Measurements from ENCODE around the gene METTL27.
"Not testable (repeated sequence)": the region's sequence is repeated elsewhere in the genome, so short reads cannot be mapped to it uniquely, and the experiment has no call there.

Gene METTL27

GRCh38 chr7:73869011-73869798, 26.9 kb upstream of the METTL27 start:
- DNase-seq (ENCODE audit: low read depth): no peak

- no peak for DNase-seq (ENCODE audit: low read depth)
Observed at GRCh38 chr7:73866446-73866767, 24.1 kb upstream of the METTL27 start.

- DNase-seq (ENCODE audit: low read depth): no peak
Observed at GRCh38 chr7:73865738-73866445, 23.6 kb upstream of the METTL27 start.

- DNase-seq (ENCODE audit: low read depth): no peak
Observed at GRCh38 chr7:73864981-73865711, 22.8 kb upstream of the METTL27 start.

- no peak for DNase-seq (ENCODE audit: low read depth)
Observed at GRCh38 chr7:73861305-73861704, 19.0 kb upstream of the METTL27 start.

GRCh38 chr7:73860859-73861258, 18.5 kb upstream of the METTL27 start, which contains the start of gene TMEM270:
Gene TMEM270 (plus strand): TSS chr7:73861159. CDS start chr7:73861195, 36 bp downstream.
- DNase-seq (ENCODE audit: low read depth): no peak

- DNase-seq (ENCODE audit: low read depth): no peak
Observed at GRCh38 chr7:73858807-73859206, 16.5 kb upstream of the METTL27 start.

GRCh38 chr7:73856941-73857340, 14.6 kb upstream of the METTL27 start:
- no peak for DNase-seq (ENCODE audit: low read depth)

GRCh38 chr7:73852500-73852899, 10.2 kb upstream of the METTL27 start:
- no peak for DNase-seq (ENCODE audit: low read depth)

- DNase-seq (ENCODE audit: low read depth): peak; percentile 26
Observed at GRCh38 chr7:73851410-73852338, 9.4 kb upstream of the METTL27 start.

GRCh38 chr7:73850781-73851207, 8.5 kb upstream of the METTL27 start:
- no peak for DNase-seq (ENCODE audit: low read depth)

- no peak for DNase-seq (ENCODE audit: low read depth)
Observed at GRCh38 chr7:73847941-73848723, 5.8 kb upstream of the METTL27 start.

- not testable (repeated sequence) for DNase-seq (ENCODE audit: low read depth)
Observed at GRCh38 chr7:73845701-73846195, 3.4 kb upstream of the METTL27 start.

- no peak for DNase-seq (ENCODE audit: low read depth)
Observed at GRCh38 chr7:73844848-73845460, 2.6 kb upstream of the METTL27 start.

- DNase-seq (ENCODE audit: low read depth): no peak
Observed at GRCh38 chr7:73844131-73844547, 1.8 kb upstream of the METTL27 start.

GRCh38 chr7:73841689-73842066, 638 bp downstream of the METTL27 start:
- no peak for DNase-seq (ENCODE audit: low read depth)

- no peak for DNase-seq (ENCODE audit: low read depth)
Observed at GRCh38 chr7:73840715-73841379, 1.5 kb downstream of the METTL27 start.

- DNase-seq (ENCODE audit: low read depth): no peak
Observed at GRCh38 chr7:73839743-73840714, 2.3 kb downstream of the METTL27 start.
